ENCODE results near the gene BOC. TPM values are rescaled to one million over a fixed set of nuclear protein-coding genes. Genes with fewer than 3 reads are reported as not detected.

BOC gene
- total RNA-seq, 4 donors from 2014 or later, result 103 to 169 (median 105) TPM

GRCh38 chr3:113261063-113261625, 49.8 kb downstream of the BOC start:
- no peaks in the 10 kb centered on the region for H3K27me3 ChIP-seq
- TF ChIP-seq POLR2A (IDR thresholded peaks at IDR 0.05) (no peak), CTCF (IDR thresholded peaks at IDR 0.05) (no peak)
- H3K36me3 ChIP-seq, result no peaks in the 10 kb centered on the region
- no peak overlapping the region for H3K4me3 ChIP-seq
- H3K27ac ChIP-seq, result peak overlapping the region; percentile 58 to 82
- peak; percentile 85 to 89 for DNase-seq
- no peaks in the 10 kb centered on the region for H3K9me3 ChIP-seq
- intact Hi-C loops (cut with DNase I; ENCODE audit: low total_unique reads), result loop anchor here (5.0 kb wide), 1 partner anchor 114 kb away; no protein-coding TSS in a partner anchor
- H3K4me1 ChIP-seq, result peaks cover 20% of the 10 kb centered on the region in 2 donors

- Histone ChIP-seq H3K4me3 (no peak overlapping the region), H3K4me1 (peaks cover 20% of the 10 kb centered on the region in 2 donors)
- TF ChIP-seq POLR2A (IDR thresholded peaks at IDR 0.05) (no peak), CTCF (IDR thresholded peaks at IDR 0.05) (no peak)
These were observed 50.4 kb downstream of the BOC start for GRCh38 chr3:113261626-113262303.

GRCh38 chr3:113262304-113262665, 50.9 kb downstream of the BOC start:
- Histone ChIP-seq H3K27me3 (no peaks in the 10 kb centered on the region), H3K4me3 (no peak overlapping the region), H3K36me3 (no peaks in the 10 kb centered on the region), H3K9me3 (no peaks in the 10 kb centered on the region), H3K27ac (peak overlapping the region; percentile 58 to 82), H3K4me1 (peaks cover 20% of the 10 kb centered on the region in 2 donors)
- DNase-seq, result peak in 1 of 2 donors; percentile 19
- intact Hi-C loops (cut with DNase I; ENCODE audit: low total_unique reads), result loop anchor here (5.0 kb wide), 1 partner anchor 115 kb away; no protein-coding TSS in a partner anchor
- TF ChIP-seq POLR2A (IDR thresholded peaks at IDR 0.05) (no peak), CTCF (IDR thresholded peaks at IDR 0.05) (no peak)

More at GRCh38 chr3:113261626-113262303, 50.4 kb downstream of the BOC start:
- Histone ChIP-seq H3K27me3 (no peaks in the 10 kb centered on the region), H3K27ac (peak overlapping the region; percentile 58 to 82), H3K36me3 (no peaks in the 10 kb centered on the region), H3K9me3 (no peaks in the 10 kb centered on the region)
- peak; percentile 68 to 70 for DNase-seq
- intact Hi-C loops (cut with DNase I; ENCODE audit: low total_unique reads), result loop anchor here (5.0 kb wide), 1 partner anchor 114 kb away; no protein-coding TSS in a partner anchor

GRCh38 chr3:113263020-113263419, 51.7 kb downstream of the BOC start:
- TF ChIP-seq CTCF (IDR thresholded peaks at IDR 0.05), result no peak
- no peak for TF ChIP-seq POLR2A (IDR thresholded peaks at IDR 0.05)
- intact Hi-C loops (cut with DNase I; ENCODE audit: low total_unique reads), result loop anchor here (5.0 kb wide), 1 partner anchor 116 kb away; no protein-coding TSS in a partner anchor

GRCh38 chr3:113263778-113264177, 52.4 kb downstream of the BOC start:
- Histone ChIP-seq H3K36me3 (no peaks in the 10 kb centered on the region), H3K27me3 (no peaks in the 10 kb centered on the region), H3K27ac (peak overlapping the region; percentile 13 to 82), H3K9me3 (no peaks in the 10 kb centered on the region), H3K4me3 (no peak overlapping the region), H3K4me1 (peaks cover 16 to 17% of the 10 kb centered on the region in 2 donors)
- intact Hi-C loops (cut with DNase I; ENCODE audit: low total_unique reads), result loop anchor here (5.0 kb wide), 1 partner anchor 116 kb away; no protein-coding TSS in a partner anchor
- DNase-seq, result no peak
- no peak for TF ChIP-seq POLR2A (IDR thresholded peaks at IDR 0.05)
- no peak for TF ChIP-seq CTCF (IDR thresholded peaks at IDR 0.05)

More at GRCh38 chr3:113263020-113263419, 51.7 kb downstream of the BOC start:
- H3K4me1 ChIP-seq, result peaks cover 17 to 20% of the 10 kb centered on the region in 2 donors
- H3K36me3 ChIP-seq, result no peaks in the 10 kb centered on the region
- H3K9me3 ChIP-seq, result no peaks in the 10 kb centered on the region
- no peak overlapping the region for H3K4me3 ChIP-seq
- H3K27ac ChIP-seq, result peak overlapping the region; percentile 58 to 82
- DNase-seq, result peak in 1 of 2 donors; percentile 13
- H3K27me3 ChIP-seq, result no peaks in the 10 kb centered on the region
